Measurements from ENCODE around the gene GSG1L. TPM values are rescaled to one million over a fixed set of nuclear protein-coding genes. Genes with fewer than 3 reads are reported as not detected.

The GSG1L gene
- total and polyA plus RNA-seq, 4 donors, result not detected

DNA sequence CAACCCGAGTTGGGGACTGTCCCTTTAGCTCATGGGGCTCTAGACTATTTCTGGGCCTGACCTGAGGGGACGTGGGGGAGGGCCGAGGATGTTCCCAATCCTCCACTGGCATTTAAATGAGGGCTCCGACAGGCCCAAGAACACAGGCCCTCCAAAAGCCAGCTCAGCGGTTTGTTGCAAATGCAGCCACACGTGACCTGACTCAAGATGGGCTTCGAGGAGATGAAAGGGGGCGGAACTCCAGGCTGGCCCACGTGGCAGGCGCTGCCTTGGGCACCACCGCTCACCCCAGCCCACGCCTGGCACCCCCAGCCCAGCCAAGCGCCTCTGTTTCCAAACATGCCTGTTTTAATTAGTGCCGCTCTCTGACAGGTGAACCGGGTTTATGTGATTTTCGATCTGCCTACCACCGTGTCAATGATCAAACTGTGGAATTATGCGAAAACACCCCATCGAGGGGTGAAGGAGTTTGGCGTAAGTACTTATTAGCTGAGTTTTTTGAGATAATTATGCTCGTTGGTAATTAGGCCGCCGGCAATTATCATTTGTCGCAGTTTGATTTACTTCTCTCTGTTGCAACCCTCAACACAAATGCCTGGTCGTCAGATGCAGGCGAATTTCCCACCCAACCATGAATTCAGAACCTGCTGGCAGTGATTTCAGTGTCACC, 286.8 kb downstream of the GSG1L start:
- TF ChIP-seq FOXA1 (IDR thresholded peaks at IDR 0.05) (no peak), TAF1 (conservative IDR thresholded peaks at IDR 0.05) (no peak), YY1 (IDR thresholded peaks at IDR 0.05) (no peak), JUND (IDR thresholded peaks at IDR 0.05) (no peak), FOXA2 (IDR thresholded peaks at IDR 0.05) (no peak), NR2F2 (IDR thresholded peaks at IDR 0.05) (no peak), HNF4A (conservative IDR thresholded peaks at IDR 0.05) (no peak), GABPA (IDR thresholded peaks at IDR 0.05 in 1 of 2, conservative IDR thresholded peaks at IDR 0.05 in 1 of 2) (no peak), EGR1 (IDR thresholded peaks at IDR 0.05; ENCODE audit: low read depth in 2 of 2) (no peak), SP1 (IDR thresholded peaks at IDR 0.05) (no peak), RAD21 (IDR thresholded peaks at IDR 0.05) (no peak), RXRA (IDR thresholded peaks at IDR 0.05) (no peak), HNF4G (IDR thresholded peaks at IDR 0.05) (no peak)
- TF ChIP-seq, protein P1, sequence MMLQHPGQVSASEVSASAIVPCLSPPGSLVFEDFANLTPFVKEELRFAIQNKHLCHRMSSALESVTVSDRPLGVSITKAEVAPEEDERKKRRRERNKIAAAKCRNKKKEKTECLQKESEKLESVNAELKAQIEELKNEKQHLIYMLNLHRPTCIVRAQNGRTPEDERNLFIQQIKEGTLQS (IDR thresholded peaks at IDR 0.05), result no peak
- TF ChIP-seq, protein P2, sequence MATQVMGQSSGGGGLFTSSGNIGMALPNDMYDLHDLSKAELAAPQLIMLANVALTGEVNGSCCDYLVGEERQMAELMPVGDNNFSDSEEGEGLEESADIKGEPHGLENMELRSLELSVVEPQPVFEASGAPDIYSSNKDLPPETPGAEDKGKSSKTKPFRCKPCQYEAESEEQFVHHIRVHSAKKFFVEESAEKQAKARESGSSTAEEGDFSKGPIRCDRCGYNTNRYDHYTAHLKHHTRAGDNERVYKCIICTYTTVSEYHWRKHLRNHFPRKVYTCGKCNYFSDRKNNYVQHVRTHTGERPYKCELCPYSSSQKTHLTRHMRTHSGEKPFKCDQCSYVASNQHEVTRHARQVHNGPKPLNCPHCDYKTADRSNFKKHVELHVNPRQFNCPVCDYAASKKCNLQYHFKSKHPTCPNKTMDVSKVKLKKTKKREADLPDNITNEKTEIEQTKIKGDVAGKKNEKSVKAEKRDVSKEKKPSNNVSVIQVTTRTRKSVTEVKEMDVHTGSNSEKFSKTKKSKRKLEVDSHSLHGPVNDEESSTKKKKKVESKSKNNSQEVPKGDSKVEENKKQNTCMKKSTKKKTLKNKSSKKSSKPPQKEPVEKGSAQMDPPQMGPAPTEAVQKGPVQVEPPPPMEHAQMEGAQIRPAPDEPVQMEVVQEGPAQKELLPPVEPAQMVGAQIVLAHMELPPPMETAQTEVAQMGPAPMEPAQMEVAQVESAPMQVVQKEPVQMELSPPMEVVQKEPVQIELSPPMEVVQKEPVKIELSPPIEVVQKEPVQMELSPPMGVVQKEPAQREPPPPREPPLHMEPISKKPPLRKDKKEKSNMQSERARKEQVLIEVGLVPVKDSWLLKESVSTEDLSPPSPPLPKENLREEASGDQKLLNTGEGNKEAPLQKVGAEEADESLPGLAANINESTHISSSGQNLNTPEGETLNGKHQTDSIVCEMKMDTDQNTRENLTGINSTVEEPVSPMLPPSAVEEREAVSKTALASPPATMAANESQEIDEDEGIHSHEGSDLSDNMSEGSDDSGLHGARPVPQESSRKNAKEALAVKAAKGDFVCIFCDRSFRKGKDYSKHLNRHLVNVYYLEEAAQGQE (IDR thresholded peaks at IDR 0.05), result no peak
- TF ChIP-seq, protein P3, sequence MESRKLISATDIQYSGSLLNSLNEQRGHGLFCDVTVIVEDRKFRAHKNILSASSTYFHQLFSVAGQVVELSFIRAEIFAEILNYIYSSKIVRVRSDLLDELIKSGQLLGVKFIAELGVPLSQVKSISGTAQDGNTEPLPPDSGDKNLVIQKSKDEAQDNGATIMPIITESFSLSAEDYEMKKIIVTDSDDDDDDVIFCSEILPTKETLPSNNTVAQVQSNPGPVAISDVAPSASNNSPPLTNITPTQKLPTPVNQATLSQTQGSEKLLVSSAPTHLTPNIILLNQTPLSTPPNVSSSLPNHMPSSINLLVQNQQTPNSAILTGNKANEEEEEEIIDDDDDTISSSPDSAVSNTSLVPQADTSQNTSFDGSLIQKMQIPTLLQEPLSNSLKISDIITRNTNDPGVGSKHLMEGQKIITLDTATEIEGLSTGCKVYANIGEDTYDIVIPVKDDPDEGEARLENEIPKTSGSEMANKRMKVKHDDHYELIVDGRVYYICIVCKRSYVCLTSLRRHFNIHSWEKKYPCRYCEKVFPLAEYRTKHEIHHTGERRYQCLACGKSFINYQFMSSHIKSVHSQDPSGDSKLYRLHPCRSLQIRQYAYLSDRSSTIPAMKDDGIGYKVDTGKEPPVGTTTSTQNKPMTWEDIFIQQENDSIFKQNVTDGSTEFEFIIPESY (IDR thresholded peaks at IDR 0.05), result no peak
- TF ChIP-seq, protein P4, sequence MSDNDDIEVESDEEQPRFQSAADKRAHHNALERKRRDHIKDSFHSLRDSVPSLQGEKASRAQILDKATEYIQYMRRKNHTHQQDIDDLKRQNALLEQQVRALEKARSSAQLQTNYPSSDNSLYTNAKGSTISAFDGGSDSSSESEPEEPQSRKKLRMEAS (IDR thresholded peaks at IDR 0.05), result no peak
- TF ChIP-seq, protein P5, sequence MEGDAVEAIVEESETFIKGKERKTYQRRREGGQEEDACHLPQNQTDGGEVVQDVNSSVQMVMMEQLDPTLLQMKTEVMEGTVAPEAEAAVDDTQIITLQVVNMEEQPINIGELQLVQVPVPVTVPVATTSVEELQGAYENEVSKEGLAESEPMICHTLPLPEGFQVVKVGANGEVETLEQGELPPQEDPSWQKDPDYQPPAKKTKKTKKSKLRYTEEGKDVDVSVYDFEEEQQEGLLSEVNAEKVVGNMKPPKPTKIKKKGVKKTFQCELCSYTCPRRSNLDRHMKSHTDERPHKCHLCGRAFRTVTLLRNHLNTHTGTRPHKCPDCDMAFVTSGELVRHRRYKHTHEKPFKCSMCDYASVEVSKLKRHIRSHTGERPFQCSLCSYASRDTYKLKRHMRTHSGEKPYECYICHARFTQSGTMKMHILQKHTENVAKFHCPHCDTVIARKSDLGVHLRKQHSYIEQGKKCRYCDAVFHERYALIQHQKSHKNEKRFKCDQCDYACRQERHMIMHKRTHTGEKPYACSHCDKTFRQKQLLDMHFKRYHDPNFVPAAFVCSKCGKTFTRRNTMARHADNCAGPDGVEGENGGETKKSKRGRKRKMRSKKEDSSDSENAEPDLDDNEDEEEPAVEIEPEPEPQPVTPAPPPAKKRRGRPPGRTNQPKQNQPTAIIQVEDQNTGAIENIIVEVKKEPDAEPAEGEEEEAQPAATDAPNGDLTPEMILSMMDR (IDR thresholded peaks at IDR 0.05; ENCODE audit: low read depth, low read length, missing input control), result no peak
- H3K4me3 ChIP-seq (ENCODE audit: low read depth in 1 of 3, low read length in 3 of 3), result no peak overlapping the region
- no peaks in the 10 kb centered on the region for H3K27me3 ChIP-seq (ENCODE audit: control insufficient read depth in 4 of 4, insufficient read depth in 4 of 4, low read length in 3 of 4)
- no peak overlapping the region for H3K9ac ChIP-seq (ENCODE audit: low read depth in 1 of 2, low read length in 2 of 2)
- H3K27ac ChIP-seq (ENCODE audit: low read depth in 1 of 2, low read length in 2 of 2), result no peak overlapping the region
- WGBS, result 95% methylated on average over 26 of the region's 26 CpGs
- DNase-seq (ENCODE audit: low spot score), result no peak
- no peaks in the 10 kb centered on the region for H3K9me3 ChIP-seq (ENCODE audit: control insufficient read depth in 4 of 4, low read length in 3 of 4)
- no peaks in the 10 kb centered on the region for H3K4me1 ChIP-seq (ENCODE audit: control insufficient read depth in 4 of 4, insufficient read depth in 4 of 4, low read length in 3 of 4)
- peaks cover 0 to 6% (median 1%) of the 10 kb centered on the region in 4 donors for H3K36me3 ChIP-seq (ENCODE audit: control insufficient read depth in 4 of 4, insufficient read depth in 3 of 4, low read depth in 1 of 4, low read length in 3 of 4)
